Measurements from ENCODE around the gene CEP41. TPM values are rescaled to one million over a fixed set of nuclear protein-coding genes. Genes with fewer than 3 reads are reported as not detected.

Gene CEP41
- total and polyA plus RNA-seq, 2 experiments from 2014 or later: 17.4 to 25.0 TPM

DNA sequence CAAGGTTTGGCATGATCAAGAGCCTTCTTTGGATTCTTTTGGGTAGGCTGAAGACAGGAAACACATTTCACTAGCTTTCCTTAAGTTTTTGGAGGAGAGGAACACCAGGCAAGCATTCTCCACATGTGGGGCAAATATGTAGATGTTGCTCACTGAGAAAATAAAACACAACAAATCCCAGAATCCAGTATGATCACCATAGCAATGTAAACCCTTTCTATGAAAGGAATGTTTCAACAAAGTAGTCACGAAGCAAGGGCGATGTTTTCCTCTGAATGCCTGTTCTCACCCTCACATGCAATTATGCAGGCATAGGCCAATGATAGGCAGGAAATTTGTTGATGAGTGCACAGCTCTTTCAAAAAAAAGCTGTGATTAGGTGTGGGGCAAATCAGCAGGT is 20.5 kb upstream of the CEP41 start (continued):
- TF ChIP-seq, protein P1, sequence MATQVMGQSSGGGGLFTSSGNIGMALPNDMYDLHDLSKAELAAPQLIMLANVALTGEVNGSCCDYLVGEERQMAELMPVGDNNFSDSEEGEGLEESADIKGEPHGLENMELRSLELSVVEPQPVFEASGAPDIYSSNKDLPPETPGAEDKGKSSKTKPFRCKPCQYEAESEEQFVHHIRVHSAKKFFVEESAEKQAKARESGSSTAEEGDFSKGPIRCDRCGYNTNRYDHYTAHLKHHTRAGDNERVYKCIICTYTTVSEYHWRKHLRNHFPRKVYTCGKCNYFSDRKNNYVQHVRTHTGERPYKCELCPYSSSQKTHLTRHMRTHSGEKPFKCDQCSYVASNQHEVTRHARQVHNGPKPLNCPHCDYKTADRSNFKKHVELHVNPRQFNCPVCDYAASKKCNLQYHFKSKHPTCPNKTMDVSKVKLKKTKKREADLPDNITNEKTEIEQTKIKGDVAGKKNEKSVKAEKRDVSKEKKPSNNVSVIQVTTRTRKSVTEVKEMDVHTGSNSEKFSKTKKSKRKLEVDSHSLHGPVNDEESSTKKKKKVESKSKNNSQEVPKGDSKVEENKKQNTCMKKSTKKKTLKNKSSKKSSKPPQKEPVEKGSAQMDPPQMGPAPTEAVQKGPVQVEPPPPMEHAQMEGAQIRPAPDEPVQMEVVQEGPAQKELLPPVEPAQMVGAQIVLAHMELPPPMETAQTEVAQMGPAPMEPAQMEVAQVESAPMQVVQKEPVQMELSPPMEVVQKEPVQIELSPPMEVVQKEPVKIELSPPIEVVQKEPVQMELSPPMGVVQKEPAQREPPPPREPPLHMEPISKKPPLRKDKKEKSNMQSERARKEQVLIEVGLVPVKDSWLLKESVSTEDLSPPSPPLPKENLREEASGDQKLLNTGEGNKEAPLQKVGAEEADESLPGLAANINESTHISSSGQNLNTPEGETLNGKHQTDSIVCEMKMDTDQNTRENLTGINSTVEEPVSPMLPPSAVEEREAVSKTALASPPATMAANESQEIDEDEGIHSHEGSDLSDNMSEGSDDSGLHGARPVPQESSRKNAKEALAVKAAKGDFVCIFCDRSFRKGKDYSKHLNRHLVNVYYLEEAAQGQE (IDR thresholded peaks at IDR 0.05; ENCODE audit: unreplicated experiment): no peak
- TF ChIP-seq JUNB (IDR thresholded peaks at IDR 0.05; ENCODE audit: unreplicated experiment) (no peak), NANOG (IDR thresholded peaks at IDR 0.05; ENCODE audit: borderline replicate concordance) (no peak), ZNF114 (CRISPR knock-in tag; IDR thresholded peaks at IDR 0.05) (no peak), STAT1 (IDR thresholded peaks at IDR 0.05; ENCODE audit: unreplicated experiment) (no peak), EZH2 (IDR thresholded peaks at IDR 0.05; ENCODE audit: low read depth, unreplicated experiment) (no peak), POLR2AphosphoS5 (IDR thresholded peaks at IDR 0.05; ENCODE audit: low read depth) (no peak), EZH2phosphoT487 (IDR thresholded peaks at IDR 0.05; ENCODE audit: unreplicated experiment) (no peak), CREB1 (CRISPR knock-in tag; IDR thresholded peaks at IDR 0.05; ENCODE audit: low read depth) (no peak), ZNF331 (CRISPR knock-in tag; IDR thresholded peaks at IDR 0.05; ENCODE audit: low read depth) (no peak)

DNA sequence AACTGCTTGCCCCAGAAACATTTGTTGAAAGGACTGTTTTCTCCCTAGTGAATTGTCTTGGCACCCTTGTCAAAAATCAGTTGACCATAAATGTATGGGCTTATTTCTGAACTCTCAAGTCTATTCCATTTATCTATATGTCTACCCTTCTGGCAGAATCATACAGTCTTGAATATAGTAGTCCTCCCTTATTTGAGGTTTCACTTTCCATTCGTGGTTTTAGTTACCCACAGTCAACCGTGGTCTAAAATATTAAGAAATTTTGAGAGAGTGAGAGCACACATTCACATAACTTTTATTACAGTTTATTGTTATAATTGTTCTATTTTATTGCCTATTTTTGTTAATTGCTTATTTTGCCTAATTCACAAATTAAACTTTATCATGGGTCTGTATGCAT is 17.4 kb upstream of the CEP41 start:
- Mint-ChIP-seq H3K9me3 (peaks cover 19% of the 10 kb centered on the region), H3K36me3 (ENCODE audit: low read depth) (peaks cover 8% of the 10 kb centered on the region; the same call in 2 of the 3 replicates), H3K27me3 (ENCODE audit: insufficient read depth, low read depth, poor library complexity) (no peaks in the 10 kb centered on the region), H3K4me1 (no peaks in the 10 kb centered on the region), H3K4me3 (no peak overlapping the region), H3K27ac (no peak overlapping the region)
- Histone ChIP-seq H3K27me3 (ENCODE audit: insufficient read depth) (no peaks in the 10 kb centered on the region), H3F3A (replicated peaks; ENCODE audit: low read depth) (no peaks in the 10 kb centered on the region), H3K4me2 (no peak overlapping the region), H3K4me3 (no peak overlapping the region), H3K27ac (ENCODE audit: low read depth) (no peak overlapping the region), H3K36me3 (ENCODE audit: insufficient read depth) (no peaks in the 10 kb centered on the region), H3K9me2 (ENCODE audit: insufficient read depth) (no peaks in the 10 kb centered on the region), H4K20me1 (replicated peaks; ENCODE audit: insufficient read depth) (no peaks in the 10 kb centered on the region), H3K79me2 (replicated peaks; ENCODE audit: insufficient read depth) (no peaks in the 10 kb centered on the region), H2AFZ (no peak overlapping the region), H3K4me1 (ENCODE audit: insufficient read depth) (no peaks in the 10 kb centered on the region)
- TF ChIP-seq EZH2phosphoT487 (IDR thresholded peaks at IDR 0.05; ENCODE audit: unreplicated experiment) (no peak), ZNF114 (CRISPR knock-in tag; IDR thresholded peaks at IDR 0.05) (no peak), EZH2 (IDR thresholded peaks at IDR 0.05; ENCODE audit: low read depth, unreplicated experiment) (no peak), CREB1 (CRISPR knock-in tag; IDR thresholded peaks at IDR 0.05; ENCODE audit: low read depth) (no peak), ZNF331 (CRISPR knock-in tag; IDR thresholded peaks at IDR 0.05; ENCODE audit: low read depth) (no peak), JUNB (IDR thresholded peaks at IDR 0.05; ENCODE audit: unreplicated experiment) (no peak), STAT1 (IDR thresholded peaks at IDR 0.05; ENCODE audit: unreplicated experiment) (no peak)
- TF ChIP-seq, protein P2, sequence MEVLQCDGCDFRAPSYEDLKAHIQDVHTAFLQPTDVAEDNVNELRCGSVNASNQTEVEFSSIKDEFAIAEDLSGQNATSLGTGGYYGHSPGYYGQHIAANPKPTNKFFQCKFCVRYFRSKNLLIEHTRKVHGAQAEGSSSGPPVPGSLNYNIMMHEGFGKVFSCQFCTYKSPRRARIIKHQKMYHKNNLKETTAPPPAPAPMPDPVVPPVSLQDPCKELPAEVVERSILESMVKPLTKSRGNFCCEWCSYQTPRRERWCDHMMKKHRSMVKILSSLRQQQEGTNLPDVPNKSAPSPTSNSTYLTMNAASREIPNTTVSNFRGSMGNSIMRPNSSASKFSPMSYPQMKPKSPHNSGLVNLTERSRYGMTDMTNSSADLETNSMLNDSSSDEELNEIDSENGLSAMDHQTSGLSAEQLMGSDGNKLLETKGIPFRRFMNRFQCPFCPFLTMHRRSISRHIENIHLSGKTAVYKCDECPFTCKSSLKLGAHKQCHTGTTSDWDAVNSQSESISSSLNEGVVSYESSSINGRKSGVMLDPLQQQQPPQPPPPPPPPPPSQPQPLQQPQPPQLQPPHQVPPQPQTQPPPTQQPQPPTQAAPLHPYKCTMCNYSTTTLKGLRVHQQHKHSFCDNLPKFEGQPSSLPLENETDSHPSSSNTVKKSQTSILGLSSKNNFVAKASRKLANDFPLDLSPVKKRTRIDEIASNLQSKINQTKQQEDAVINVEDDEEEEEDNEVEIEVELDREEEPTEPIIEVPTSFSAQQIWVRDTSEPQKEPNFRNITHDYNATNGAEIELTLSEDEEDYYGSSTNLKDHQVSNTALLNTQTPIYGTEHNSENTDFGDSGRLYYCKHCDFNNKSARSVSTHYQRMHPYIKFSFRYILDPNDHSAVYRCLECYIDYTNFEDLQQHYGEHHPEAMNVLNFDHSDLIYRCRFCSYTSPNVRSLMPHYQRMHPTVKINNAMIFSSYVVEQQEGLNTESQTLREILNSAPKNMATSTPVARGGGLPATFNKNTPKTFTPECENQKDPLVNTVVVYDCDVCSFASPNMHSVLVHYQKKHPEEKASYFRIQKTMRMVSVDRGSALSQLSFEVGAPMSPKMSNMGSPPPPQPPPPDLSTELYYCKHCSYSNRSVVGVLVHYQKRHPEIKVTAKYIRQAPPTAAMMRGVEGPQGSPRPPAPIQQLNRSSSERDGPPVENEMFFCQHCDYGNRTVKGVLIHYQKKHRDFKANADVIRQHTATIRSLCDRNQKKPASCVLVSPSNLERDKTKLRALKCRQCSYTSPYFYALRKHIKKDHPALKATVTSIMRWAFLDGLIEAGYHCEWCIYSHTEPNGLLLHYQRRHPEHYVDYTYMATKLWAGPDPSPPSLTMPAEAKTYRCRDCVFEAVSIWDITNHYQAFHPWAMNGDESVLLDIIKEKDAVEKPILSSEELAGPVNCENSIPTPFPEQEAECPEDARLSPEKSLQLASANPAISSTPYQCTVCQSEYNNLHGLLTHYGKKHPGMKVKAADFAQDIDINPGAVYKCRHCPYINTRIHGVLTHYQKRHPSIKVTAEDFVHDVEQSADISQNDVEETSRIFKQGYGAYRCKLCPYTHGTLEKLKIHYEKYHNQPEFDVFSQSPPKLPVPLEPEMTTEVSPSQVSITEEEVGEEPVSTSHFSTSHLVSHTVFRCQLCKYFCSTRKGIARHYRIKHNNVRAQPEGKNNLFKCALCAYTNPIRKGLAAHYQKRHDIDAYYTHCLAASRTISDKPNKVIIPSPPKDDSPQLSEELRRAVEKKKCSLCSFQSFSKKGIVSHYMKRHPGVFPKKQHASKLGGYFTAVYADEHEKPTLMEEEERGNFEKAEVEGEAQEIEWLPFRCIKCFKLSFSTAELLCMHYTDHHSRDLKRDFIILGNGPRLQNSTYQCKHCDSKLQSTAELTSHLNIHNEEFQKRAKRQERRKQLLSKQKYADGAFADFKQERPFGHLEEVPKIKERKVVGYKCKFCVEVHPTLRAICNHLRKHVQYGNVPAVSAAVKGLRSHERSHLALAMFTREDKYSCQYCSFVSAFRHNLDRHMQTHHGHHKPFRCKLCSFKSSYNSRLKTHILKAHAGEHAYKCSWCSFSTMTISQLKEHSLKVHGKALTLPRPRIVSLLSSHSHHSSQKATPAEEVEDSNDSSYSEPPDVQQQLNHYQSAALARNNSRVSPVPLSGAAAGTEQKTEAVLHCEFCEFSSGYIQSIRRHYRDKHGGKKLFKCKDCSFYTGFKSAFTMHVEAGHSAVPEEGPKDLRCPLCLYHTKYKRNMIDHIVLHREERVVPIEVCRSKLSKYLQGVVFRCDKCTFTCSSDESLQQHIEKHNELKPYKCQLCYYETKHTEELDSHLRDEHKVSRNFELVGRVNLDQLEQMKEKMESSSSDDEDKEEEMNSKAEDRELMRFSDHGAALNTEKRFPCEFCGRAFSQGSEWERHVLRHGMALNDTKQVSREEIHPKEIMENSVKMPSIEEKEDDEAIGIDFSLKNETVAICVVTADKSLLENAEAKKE (CRISPR knock-in tag; IDR thresholded peaks at IDR 0.05): no peak
- TF ChIP-seq, protein P3, sequence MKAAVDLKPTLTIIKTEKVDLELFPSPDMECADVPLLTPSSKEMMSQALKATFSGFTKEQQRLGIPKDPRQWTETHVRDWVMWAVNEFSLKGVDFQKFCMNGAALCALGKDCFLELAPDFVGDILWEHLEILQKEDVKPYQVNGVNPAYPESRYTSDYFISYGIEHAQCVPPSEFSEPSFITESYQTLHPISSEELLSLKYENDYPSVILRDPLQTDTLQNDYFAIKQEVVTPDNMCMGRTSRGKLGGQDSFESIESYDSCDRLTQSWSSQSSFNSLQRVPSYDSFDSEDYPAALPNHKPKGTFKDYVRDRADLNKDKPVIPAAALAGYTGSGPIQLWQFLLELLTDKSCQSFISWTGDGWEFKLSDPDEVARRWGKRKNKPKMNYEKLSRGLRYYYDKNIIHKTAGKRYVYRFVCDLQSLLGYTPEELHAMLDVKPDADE (IDR thresholded peaks at IDR 0.05): no peak
- TF ChIP-seq, protein P4, sequence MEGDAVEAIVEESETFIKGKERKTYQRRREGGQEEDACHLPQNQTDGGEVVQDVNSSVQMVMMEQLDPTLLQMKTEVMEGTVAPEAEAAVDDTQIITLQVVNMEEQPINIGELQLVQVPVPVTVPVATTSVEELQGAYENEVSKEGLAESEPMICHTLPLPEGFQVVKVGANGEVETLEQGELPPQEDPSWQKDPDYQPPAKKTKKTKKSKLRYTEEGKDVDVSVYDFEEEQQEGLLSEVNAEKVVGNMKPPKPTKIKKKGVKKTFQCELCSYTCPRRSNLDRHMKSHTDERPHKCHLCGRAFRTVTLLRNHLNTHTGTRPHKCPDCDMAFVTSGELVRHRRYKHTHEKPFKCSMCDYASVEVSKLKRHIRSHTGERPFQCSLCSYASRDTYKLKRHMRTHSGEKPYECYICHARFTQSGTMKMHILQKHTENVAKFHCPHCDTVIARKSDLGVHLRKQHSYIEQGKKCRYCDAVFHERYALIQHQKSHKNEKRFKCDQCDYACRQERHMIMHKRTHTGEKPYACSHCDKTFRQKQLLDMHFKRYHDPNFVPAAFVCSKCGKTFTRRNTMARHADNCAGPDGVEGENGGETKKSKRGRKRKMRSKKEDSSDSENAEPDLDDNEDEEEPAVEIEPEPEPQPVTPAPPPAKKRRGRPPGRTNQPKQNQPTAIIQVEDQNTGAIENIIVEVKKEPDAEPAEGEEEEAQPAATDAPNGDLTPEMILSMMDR (conservative IDR thresholded peaks at IDR 0.05; ENCODE audit: low read depth in 2 of 2): no peak
- ATAC-seq (no peak), DNase-seq (ENCODE audit: low spot score) (no peak)

Data from GM23338 (cell line).